GM19240 (cell line): ENCODE results near the gene GPSM3.
"Not testable (repeated sequence)": the region's sequence is repeated elsewhere in the genome, so short reads cannot be mapped to it uniquely, and the experiment has no call there.

Source experiments
- DNase-seq: peaks from one replicate; pipeline ENCODE4 v3.0.0; 2011; ENCODE audit warnings: low spot score; ENCODE audit not compliant: insufficient read length

Gene GPSM3

DNA sequence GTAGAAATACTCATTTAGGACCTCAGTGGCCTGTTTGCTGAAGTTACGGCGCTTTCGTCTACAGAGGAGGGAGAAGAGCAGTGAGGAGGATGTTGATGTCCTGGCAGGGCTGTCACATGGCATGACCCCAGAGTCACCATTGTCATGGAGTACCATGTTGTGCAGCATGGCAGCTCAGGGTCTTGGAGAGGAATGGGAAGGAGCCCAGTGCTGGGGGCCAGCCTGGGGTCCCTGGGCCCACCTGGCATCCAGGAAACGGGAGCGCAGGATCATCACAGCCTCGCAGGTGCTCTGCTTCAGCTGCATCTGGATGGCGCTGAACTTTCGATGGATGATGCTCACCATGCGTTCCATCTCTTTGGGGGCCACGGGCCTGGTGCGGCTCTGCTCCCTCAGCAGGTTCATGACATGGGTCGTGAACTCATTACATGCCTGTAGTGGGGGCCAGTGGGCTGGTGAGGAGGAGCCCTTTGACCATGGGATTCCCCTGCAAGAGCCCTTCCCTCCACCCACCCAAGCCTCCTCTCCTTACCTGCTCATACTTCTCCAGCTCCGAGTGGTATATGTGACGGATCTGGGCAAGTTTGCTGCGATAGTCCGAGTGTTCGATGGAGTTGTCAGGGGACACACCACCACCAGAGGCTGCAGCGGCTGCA, 4.6 kb downstream of the GPSM3 start:
- not testable (repeated sequence) for DNase-seq

DNA sequence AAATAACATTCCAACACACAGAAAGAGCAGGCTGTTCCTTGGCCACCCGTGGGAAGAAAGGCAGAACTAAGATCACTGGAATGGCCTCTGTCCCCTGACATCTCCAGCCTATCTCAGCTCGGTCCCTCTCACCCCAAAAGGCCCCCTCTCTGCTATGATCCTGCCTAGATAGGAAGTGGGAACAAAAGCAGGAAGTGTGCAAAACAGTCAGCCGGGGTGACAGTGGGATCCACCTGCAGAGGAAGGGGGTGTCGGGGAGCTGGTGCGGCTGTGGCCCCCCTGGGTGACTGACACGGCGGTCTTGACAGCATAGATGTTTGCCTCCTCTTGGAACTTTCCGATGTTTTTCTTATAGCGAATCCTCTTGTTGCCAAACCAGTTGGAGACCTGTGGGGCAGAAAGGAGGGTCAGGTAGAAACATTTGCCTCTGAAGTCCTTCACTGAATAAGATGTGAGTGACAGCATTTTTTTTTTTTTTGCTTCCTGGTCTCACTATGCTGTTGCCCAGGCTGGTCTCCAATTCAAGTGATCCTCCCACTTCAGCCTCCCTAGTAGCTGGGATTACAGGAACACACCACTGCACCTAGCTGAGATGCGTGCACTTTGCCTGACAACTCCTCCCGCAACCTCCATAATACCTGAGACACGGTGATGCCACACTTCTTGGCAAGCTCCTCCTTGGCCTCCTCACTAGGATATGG, 5.3 kb downstream of the GPSM3 start:
- no peak for DNase-seq

DNA sequence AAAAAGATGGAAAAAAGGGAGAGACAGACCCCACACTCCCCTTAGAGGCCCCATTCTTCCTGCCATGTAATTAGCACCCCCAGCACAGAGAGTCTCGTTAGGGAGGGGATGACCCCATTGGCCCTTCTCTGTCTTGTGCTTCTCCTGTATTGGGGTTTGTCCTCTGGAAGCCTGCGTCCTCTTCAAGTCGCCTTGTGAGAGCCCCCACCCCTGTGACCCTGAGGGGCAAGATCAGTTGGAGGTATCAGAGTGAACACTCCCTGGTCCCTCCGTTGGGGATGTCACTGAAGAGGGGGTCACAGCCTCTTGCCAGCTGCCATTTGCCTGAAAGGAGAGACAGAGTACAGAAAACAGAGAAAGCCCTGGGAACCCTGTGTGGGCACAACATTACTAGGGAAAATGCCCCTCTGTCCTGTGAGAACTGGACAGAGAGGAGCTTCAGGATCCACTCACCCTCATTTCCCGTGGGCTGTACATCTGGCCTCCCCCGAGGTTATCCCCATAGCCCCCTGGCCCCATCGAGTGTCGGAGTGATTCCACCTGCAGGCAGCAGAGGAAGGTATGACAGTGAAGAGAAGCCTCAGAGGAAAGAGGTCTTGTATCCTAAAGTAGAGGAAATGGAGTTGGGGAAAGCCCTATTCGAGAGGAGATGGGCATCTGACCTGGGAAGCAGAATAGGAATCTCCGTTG, 6.1 kb downstream of the GPSM3 start:
- not testable (repeated sequence) for DNase-seq

DNA sequence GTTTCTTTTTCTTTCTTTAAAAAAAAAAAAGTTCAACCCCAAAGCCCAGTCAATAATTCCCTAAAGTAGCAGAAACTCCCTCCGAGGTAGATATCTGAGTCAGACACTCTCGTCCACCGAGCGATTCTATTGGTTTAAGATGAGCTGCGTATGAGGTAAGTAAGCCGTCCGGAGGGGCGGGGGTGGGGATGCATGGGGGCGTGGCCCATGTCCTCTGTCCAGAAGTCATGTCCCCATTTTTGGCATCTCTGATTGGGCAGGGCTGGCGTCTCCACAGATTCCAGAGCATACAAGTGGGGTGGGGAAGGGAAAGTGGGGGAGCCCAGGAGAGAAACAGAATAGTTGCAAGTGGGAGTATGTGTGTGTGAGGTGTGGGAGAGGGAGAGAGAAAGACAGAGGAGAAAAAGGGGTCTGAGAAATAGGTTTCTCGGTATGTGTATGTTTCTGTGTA, 6.7 kb downstream of the GPSM3 start:
- DNase-seq, result not testable (repeated sequence)

DNA sequence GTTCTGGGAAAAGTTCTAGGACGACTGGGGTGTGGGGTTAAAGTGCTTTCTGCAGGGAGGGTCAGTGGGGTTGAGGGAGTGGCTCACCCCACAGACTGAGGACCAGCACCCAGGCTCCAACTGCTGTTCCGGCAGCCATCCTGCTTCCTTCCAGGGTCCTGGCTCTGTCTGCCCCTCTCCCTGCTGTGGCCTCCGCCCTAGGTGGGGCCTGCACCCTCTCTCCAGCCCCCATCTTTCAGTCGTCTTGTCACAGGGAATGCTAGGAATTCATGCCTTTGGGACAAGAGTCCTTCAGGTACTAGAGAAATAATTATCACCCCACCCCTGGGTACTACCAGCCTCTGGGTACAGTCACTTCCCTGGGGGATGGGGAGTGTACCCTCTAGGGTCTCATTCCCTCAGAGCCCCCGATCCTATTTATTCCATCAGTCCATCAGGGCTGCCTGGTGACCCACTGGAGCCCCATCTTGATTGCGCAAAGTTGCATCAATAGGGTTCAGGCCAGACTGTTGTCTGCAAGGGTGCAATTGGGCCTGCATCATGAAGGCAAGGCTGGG, 8.3 kb downstream of the GPSM3 start, which contains the start of gene AGER:
Gene AGER, minus strand, starts transcription at position 170 of the 557 bp plus-strand sequence. Its CDS starts 31 bp downstream, at position 139.
- no peak for DNase-seq

DNA sequence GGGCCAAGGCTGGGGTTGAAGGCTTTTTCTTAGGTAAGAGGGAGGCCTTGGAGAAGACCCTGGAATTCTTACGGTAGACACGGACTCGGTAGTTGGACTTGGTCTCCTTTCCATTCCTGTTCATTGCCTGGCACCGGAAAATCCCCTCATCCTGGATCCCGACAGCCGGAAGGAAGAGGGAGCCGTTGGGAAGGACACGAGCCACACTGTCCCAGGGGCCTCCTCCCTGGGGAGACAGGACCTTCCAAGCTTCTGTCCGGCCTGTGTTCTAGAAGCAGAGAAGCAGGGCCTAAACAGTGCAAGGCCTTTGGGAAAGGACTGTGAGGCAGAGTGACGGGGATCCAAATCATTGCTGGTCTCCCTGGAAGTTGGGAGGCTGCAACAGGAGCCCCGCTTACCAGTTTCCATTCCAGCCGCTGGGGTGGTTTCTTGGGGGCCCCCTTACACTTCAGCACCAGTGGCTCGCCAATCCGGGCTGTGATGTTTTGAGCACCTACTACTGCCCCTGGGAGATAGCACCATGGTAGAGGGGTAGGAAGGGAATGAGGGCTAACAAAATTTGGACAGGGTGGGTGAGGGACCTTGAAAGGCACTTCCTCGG, 8.9 kb downstream of the GPSM3 start:
- no peak for DNase-seq

DNA sequence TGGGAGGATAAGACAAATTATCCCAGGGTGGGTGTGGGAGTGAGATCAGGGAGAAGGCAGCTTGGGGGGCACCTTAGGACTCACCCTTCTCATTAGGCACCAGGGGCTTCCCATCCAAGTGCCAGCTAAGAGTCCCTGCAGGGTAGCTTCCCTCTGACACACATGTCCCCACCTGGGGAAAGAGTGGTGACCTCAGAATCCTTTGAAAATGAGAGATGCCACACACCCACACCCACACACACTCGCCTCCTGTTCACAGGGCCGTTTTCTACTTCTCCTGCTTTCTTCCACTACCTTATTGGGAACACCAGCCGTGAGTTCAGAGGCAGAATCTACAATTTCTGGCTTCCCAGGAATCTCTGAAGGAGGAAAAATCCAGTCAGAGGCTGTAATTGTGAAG, 9.4 kb downstream of the GPSM3 start:
- DNase-seq, result no peak

DNA sequence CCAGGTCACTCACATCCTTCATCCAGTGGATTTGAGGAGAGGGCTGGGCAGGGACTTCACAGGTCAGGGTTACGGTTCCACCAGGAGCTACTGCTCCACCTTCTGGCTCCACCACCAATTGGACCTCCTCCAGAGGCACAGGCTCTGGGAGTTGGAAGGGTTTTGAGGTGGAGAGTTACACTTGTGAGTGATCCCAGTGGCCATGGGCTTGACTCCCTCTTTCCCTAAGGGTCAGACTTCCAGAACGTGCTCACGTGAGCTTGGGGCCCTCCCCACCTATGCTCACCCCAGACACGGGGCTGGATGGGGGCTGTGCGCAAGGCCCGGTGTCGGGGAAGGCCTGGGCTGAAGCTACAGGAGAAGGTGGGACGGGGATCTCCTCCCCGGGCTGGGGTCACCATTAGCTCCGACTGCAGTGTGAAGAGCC, 9.9 kb downstream of the GPSM3 start:
- DNase-seq, result no peak

DNA sequence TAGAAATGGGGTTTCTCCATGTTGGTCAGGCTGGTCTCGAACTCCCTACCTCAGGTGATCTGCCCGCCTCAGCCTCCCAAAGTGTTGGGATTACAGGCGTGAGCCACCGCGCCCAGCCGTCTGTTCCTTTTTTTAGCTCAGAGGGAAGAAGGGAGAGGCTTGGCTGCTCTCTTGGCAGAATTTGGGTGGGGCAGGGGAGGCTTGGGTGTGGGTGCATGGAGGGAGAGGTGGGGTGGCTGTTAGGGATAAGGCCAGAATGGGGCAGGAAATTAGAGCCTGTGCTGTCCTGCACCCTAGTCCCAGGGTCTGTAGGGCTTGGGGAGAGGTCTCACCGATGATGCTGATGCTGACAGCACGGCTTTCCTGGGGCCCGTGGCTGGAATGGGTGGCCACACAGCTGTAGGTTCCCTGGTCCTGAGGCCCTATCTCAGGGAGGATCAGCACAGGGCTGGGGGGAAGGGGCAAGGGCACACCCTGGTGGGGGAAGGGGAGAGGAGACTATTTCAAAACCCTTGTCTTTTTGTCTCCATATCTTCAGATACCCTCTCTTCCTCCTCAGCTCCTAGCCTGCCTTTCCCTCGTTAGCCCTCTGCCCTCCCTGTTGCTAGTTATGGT, 10.4 kb downstream of the GPSM3 start:
- DNase-seq, result no peak

DNA sequence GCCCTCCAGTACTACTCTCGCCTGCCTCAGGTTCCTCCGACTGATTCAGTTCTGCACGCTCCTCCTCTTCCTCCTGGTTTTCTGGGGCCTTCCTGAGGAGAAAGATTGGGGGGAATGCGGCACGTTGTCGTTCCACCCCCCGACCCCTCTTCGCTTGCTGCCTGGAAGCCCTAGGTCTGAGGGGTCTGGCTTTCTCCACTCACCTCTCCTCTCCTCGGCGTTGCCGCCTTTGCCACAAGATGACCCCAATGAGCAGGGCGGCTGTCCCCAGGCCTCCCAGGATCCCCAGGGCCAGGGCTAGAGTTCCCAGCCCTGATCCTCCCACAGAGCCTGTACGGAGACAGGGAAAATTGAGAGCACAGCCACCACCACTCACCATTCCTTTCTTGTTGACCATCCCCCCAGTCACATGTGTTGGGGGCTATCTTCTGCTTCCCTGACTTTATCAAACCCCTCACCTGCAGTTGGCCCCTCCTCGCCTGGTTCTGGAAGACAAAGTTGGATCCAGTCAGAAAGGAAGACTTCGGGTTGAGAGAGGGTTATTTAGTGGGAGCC, 11.2 kb downstream of the GPSM3 start:
- no peak for DNase-seq

DNA sequence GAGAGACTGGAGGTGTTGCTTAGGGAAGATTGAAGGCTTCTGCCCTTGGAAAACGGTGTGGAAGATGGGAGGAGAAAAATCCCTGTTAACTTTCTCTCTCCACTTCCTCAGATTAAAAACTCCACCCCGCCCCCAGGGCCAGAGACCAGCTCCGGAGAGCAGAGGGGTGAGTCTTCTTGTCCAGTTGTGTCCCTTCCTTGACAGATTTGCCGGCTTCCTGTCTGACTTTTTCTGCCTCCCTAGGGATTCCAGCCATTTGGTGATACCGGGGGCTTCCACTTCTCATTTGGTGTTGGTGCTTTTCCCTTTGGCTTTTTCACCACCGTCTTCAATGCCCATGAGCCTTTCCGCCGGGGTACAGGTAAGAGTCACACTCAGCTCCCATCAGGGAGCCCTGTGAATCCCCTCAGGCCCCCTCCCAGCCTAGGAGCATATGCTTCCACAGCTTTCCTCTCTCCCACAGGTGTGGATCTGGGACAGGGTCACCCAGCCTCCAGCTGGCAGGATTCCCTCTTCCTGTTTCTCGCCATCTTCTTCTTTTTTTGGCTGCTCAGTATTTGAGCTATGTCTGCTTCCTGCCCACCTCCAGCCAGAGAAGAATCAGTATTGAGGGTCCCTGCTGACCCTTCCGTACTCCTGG, 12.6 kb downstream of the GPSM3 start:
- DNase-seq, result no peak

DNA sequence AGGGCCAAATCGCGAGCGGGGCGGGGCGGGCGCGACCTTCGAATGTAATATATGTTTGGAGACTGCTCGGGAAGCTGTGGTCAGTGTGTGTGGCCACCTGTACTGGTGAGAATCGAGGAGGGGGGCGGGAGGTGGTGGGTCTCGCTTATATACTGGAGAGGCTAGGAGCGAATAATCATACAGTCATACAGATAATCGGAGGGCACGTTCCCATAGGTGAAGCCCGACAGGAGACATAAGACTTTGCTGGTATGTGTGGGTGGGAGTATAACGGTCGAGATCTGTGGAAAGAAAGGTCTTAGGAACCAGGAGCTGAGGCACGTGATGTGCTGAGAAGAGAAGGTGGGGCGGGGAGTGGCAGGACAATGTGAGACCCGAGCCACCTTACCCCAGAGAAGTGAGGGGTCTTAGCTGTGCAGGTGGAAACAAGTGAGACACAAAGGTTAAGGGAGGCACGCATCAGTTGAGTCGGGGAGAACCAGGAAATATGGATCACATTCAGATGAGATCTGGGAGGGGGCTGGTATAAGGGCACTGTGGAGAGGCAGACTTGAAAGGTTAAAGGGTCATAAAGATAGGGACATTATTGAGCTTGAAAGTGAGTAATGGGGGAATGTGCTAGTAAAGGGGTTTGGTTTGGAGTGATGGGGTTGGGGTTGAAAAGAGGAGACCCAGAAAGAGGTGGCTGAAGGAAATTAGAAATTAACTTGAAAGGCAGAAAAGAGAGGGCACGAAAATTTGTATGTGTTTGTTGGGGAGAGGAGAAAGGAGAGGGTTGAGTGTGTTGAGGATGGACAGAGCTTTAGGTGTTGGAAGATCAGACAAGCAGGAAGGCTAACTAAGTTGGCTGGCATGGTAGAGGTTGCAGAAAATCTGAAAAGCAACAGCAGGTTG, 13.6 kb downstream of the GPSM3 start:
- no peak for DNase-seq

DNA sequence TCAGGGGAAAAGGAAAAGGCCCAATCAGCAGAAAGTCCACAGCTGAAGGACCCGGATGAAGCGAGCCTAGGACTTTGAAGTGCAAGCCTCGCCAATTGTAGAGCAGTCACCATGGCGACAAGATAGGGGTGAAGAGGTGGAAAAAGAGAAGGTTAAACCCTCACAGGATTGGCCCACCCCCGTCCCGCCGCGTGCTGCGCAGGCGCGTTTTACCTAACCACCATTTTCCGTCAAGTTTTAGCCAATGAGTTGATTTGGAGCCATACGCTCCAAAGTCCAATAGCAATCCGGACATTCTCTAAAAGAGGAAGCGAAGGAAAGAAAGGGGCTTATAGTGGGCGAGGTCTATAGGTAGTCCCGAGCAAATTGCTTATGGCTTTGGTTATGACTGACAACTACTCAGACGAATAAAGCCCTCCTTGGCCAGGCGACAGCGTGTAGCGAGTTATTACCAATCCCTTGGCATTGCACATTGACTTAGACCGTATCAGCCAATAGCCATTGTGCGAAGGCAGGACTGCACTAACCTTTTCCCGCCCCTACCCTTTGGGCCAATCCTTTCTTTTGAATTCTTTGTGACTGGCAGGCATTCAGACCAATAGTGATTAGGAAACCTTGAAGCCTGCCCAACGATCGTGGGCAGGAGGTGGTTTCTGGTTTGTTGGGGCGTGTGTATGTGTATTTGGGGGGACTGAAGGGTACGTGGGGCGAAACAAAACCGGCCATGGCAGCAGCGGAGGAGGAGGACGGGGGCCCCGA, 14.5 kb downstream of the GPSM3 start, which contains the start of gene RNF5:
Gene RNF5, plus strand, starts transcription at position 618 of the 759 bp plus-strand sequence. Its CDS starts 107 bp downstream, at position 725.
- DNase-seq, result peak; percentile 90

DNA sequence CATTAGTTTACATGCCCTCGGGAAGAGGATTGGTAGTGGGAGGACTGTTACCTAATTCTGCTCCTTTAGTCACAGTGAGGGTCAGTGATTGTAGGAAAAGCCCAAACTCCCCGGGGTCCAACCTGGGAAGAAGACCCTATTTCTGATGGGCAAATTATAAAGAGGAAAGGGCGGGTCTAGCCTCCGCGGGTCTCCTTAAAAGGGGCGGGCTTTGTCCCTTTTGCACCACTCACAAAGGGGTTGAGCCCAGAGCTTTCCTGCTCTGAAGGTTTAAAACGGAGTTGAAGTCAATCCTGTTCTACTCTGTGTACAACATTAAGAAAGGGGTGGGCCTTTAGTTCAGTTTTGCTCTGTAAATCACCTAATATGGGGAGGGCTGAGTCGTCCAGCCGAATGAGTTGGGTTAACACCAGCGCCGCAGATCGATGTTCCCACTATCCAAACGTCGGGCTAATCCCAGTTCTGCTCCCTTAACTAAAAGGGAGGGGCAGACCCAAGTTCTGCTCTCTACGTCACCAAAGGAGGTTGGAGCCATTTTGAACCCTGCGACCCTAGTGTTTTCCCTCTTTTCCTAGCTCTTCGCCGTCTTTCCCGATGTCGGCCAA, 15.2 kb downstream of the GPSM3 start:
- no peak for DNase-seq

DNA sequence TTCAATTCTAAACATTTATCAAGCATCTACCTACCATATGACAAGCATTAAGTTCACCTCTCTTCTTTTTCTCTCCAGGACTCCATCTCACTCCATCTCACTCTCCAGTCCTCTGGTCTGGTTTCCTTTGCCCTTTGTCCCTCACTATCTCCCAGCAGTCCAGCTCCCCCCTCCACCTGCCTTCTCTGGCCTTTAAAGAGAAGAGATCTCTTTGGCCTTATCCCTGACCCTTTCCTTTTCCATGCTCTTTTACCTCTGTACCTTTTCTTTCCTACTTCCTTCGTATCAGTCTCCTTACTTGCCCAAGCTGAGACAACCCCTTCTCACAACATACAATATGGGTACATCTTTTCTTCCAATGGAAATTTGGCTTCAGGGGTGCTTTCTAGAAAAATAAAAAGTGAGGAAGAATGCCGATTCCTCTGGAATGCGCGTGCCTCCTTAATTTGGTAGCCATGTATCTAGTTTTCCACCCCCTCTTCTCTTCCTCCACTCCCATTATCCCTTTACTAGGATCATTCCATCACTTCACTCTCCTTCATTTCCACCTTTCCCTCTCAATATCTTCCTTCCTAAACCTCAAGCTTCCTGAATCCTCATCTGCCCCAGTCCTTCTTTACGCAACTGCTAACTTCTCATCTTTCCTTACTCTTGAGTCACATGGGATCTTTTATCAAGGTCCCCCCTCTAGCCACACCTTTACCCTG, 15.8 kb downstream of the GPSM3 start:
- no peak for DNase-seq

DNA sequence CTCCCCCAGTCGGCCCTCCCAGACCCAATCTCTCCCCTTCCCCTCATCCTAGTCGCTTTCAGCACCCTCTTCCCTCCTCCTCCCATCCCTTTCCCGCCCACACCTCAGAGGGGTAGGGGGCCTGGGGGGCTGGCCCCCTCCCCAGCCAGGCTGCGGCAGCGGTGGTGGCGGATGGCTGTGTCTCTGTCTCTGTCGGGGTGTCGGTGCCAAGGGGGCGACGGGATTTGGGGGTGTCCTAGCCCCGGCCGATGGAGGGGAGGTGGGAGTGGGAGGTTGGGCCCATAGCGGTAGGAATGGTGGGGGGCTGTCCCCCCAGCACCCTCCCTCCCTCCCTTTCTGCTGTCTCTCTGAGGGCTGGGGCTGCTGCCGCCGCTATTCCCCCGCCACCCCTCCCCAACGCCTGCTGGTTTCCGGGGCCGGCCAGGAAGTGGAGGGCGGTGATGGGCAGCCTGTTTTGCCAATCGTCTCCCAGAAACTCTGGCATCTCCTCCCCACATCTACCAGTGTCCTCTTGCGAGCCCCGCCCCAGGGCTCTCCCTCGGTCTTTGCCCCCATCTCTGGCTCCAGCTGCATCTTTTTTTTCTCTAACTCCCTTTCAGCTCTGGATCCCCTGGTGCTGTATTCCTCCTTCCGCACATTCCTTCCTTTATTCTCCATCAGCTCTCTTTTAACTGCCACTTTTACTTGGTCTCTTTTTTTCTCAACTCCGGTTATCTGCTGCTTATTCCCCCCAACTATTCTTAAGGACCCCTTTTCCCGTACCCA, 16.6 kb downstream of the GPSM3 start, which contains the start of gene AGPAT1:
Gene AGPAT1, minus strand, starts transcription at position 374 of the 765 bp plus-strand sequence. CDS start 4,588 bp downstream, outside the sequence.
- DNase-seq, result peak; percentile 98
